NCI-H1694 treated with DMSO at 0.1 percent for 48 hours (cell line): ENCODE data around the gene NUMB.

ENCODE experiments used
- DNase-seq: peaks from one replicate; lab custom pipeline; 2025; lab: John Stamatoyannopoulos, UW

The NUMB gene

DNA sequence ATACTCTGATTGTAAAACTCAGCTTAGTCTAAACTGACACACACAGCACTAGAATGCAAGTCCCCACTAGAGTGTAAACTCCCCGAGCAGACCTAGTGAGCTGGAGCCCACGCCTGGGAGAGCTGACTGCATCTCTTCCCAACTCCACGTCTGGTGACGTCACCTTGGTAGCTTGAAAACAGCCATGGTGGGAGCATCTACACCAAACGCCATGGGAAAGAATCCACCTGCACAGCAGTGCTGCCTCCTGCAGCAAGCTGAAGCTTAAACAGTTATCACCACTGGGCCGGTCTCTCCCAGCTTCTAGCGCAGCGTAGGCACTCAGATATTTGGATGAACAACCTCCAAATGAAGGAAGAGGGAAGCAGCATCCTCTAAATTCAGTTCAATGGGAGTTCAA is 225.4 kb downstream of the NUMB start:
- DNase-seq = no peak

GRCh38 chr14:73231981-73232851 is 226.1 kb downstream of the NUMB start:
- DNase-seq = peak; percentile 49

DNA sequence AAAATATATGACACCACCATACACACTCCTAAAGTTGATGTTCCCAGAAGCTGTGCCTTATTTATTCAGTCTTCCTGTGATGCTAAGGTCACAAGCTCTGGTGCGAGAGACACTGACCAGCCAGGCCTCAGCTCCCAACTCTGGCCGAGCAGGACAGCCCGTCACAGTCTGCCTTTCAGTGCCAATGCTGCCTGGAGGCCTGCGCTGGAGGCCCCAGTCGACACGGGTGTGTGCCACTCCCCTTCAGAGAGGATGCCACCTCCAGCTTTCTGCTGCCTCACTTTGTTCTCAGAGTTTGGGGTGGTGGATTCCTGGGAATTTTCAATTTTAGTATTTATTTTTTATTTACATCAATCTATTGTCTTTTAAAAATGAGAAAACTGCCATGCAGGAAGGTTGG is 228.3 kb downstream of the NUMB start:
- no peak for DNase-seq

GRCh38 chr14:73227812-73228781 is 230.2 kb downstream of the NUMB start:
- peak; percentile 96 for DNase-seq

DNA sequence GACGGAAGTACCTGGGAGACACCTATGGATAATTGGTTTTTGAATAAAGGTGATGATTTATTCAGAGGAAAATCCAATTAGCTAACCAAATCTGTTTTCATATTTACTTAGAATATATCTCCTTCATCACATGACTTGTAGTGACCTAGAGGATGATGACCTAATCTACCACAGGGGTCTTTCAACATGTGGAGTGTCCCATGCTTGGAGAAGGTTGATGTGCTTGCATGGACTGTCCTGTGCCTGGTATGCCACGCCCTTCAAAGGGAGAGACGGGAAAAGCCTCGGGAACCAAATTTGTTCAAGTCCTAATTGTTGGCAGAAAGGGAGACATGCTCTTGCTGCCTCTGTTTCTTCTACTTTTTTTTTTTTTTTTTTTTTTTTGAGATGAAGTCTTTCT is 232.8 kb downstream of the NUMB start:
- DNase-seq = no peak
